NCI-H128 (cell line): ENCODE measurements around the gene NAT9.

Experiments
- DNase-seq: peaks from one replicate; lab custom pipeline; 2025; ENCODE audit not compliant: unreplicated experiment; lab: John Stamatoyannopoulos, UW

NAT9 gene

GRCh38 chr17:74806334-74806733 is 30.2 kb upstream of the NAT9 start:
- DNase-seq, result no peak

GRCh38 chr17:74805591-74805991 is 29.4 kb upstream of the NAT9 start:
- no peak for DNase-seq

- no peak for DNase-seq
Observed at GRCh38 chr17:74804683-74805082, 28.5 kb upstream of the NAT9 start.

GRCh38 chr17:74803971-74804370 is 27.8 kb upstream of the NAT9 start:
- no peak for DNase-seq

DNA sequence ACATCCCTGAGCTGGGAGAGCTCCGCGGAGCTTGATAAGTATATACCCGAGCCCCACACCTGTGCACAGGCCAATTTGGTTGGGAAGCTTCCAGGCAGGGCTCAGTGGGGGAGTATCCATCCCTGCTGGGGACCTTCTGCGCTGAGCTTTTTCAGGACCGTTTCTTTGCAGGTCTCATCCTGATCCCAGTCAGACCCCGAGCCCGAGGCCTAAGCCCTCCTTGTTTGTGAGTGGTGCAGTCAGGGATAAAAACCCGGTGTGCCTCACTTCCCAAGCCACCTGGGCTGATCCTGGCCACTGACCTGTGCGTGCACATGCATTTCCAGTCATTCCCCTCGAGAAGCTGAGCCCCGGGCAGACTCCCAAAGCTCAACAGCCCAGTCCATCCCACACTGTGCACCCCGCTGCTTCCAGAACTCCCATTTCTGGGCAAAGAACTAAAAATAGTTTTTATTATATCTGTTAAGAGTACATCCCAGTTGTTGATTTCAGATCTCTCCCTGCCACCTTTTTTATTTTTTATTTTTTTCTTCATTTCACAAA is 27.3 kb upstream of the NAT9 start:
- DNase-seq, result no peak

- no peak for DNase-seq
Observed at GRCh38 chr17:74801896-74802295, 25.8 kb upstream of the NAT9 start.

DNA sequence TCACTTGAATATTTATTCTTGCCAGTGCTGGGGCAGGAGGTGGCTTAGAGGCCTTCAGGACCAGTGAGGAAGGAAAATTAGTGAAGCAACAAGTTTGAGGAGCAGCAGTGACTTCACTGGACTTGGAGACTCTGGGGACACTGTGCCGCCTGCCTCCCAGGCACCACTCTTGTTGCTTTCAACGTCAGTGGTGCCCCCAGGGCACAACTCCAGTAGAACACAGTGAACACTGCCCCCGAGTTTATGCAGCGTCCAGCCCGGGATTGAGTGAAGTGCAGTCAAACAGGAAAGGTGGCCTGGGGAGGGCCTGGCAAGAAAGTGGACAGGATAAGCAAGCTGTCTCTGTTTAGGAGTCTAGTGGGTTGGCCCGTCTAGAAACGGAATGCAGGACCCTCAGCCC is 24.4 kb upstream of the NAT9 start:
- DNase-seq, result no peak

DNA sequence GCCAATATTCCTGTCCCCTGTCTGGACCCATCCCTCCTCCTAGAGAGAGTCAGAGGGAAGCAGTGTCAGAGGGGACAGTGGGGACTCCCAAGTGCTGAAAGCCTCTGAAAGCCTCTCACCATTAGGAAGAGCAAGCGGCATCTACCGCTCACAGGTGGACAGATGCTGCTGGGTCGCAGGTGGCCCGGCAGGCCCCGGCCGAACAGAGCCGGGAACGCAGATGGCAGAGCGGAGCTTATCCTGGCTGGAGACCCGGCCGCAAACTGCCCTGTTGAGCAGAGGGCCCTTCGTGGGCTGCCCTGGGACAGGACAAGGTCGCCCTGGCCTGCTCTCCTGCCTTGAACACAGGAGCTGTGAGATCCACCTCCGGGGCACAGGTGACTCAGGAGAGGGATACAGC is 23.0 kb upstream of the NAT9 start:
- DNase-seq, result no peak

GRCh38 chr17:74798239-74798707 is 22.1 kb upstream of the NAT9 start:
- DNase-seq, result no peak

DNA sequence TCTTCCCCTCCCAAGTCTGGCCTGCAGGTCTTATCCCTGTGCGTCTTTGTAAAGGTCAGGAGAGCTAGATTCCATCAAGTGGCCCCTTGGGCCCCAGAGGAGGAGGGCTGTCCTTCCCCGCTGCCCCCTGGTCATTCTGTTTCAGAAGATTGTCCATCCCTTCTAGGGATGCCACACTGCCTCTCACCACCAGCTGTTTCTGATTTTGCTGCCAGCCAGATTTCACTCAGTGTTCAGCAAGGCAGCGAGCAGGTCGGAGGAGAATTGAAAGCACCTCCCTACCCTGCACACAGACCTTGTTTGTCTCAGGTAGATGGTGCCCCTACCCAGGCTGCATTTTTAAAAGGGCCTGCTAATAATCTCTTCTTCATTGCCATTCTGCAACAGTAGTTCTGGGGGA is 21.7 kb upstream of the NAT9 start:
- no peak for DNase-seq

DNA sequence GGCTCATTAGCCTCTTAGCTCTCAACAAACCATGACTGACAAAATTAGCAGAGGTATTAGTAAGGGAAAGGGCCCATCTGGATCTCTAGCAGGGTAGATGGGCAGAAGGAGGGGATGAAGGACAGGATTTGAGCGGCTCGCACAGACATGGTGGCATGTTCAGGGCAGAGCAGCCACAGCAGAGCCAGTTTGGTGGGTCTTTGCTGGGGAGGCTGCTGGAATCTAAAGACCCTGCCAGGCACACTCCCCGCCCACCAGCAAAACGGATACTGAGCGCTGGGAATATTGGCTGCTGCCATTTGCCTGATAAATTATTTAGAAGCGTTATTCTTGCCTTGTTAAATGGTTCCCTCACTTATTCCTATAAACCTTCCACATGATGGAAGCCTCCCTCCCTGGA is 20.7 kb upstream of the NAT9 start:
- no peak for DNase-seq

DNA sequence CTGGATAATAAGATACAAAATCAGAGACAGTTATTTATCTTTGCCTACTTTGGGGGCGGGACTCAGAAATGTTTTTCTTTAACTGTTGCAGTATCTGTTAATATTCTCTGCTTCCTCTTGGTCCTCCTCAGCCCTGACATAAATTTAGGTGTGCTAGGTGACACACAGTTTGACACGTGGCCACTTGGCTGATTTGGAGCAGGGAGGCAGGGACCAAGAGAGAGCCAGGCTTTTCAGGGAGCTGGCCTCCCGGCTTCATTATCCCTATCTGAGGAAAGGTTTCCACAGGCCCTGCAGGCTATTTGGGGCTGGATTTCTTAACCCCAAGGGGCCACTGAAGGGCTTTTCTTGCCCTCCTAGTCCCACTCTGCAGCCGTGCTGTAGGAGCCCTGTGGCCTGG is 20.1 kb upstream of the NAT9 start:
- DNase-seq, result no peak

GRCh38 chr17:74795327-74796020 is 19.3 kb upstream of the NAT9 start:
- DNase-seq, result no peak

GRCh38 chr17:74792586-74793105 is 16.5 kb upstream of the NAT9 start:
- DNase-seq, result no peak

GRCh38 chr17:74790161-74791058 is 14.3 kb upstream of the NAT9 start:
- no peak for DNase-seq

DNA sequence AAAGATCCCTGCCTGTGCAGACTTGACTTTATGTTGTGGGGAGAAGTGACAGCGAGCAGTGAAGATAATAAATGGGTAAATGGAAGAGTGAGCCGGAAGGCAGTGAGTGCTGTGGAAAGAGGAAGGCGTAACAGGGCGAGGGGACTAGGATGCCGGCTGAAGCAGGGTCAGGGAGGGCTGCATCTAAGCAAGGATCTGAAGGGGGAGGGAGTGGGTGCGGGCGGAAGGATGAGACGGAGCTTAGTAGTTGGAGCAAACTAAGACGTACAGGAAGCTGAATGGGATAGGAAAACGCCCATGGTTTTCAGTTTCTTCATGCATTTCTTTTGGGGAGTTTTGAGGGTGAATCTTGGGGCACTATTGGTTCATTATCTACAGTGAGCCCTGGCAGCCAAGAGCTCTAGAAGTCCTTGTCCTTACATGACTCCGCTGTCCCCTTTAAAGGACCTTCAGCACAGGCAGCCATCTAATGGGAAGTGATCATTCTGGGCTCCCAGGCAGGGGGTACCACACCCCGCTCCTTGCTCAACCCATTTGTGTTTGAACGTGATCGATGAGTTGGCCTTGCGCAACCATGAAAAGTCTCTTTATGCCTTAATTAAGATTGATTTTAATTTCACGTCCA is 10.4 kb upstream of the NAT9 start:
- DNase-seq, result no peak

DNA sequence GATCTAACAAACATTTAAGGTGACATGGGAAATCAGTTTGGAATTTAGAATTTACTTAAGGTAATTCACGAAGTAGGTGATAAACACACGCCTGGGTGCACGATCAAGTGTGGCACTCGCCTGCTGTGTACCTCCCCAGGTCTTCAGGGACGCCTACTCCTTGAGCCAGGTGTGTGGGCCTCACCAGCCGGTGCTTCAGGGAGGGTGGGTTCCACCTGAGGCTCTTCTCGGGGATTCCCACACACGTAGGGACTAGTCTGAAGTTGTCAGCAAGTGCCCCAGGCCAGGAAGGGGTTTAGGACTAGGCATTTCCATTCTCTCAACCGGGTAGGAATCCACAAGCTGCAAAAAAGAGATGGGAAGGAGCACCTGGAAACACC is 9.8 kb upstream of the NAT9 start:
- DNase-seq, result no peak

DNA sequence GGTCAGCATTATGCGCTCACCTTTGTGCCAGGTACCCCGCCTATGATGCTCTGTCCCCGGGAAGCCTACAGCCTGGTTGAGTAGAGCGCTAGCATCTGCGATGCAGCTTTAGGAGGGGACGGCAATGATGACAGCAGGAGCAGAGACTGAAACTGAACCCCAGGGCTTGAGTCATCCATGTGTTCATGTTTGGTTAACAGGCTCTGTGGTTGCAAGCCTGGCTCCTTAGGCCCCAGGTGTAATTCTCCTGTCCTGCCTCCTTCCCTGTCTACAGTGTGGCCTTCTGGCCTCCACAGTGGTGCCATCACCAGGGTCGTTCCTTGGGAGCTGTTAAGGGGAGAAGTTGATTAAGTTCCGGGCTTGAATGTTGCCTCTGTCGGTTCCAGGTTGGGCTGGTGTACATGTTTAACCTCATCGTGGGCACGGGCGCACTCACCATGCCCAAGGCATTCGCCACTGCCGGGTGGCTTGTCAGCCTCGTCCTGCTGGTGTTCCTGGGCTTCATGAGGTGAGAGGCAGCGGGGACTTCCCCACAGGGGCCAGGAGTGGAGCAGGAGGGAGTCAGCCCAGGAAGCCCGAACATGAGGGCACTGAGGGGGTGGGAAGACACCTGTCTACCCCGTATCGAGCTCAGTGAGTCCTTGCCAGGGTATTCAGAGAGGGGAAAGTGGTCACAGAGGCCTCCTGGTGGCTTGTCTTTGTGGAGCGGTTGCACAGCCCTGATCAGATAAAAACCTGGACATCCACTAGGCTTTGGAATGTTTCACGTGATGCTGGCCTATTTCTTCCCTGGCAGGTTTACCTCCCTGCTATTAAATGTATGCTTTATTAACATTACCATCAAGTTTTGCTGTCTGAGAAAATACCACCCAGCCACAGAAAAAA is 9.2 kb upstream of the NAT9 start:
- no peak for DNase-seq

GRCh38 chr17:74784125-74784810 is 8.1 kb upstream of the NAT9 start:
- DNase-seq, result no peak

- DNase-seq, result no peak
Observed at GRCh38 chr17:74782571-74782970, 6.4 kb upstream of the NAT9 start.
